ENCODE data around the gene ELP5.

The ELP5 gene

GRCh38 chr17:7258731-7259554, 6.9 kb downstream of the ELP5 start:
- DNase-seq = peak; percentile 65

GRCh38 chr17:7259555-7259889, 7.5 kb downstream of the ELP5 start:
- no peak for DNase-seq

GRCh38 chr17:7260151-7260550, 8.1 kb downstream of the ELP5 start:
- no peak for DNase-seq

GRCh38 chr17:7260651-7261378, 8.8 kb downstream of the ELP5 start:
- DNase-seq = peak; percentile 77

GRCh38 chr17:7261379-7262191, 9.6 kb downstream of the ELP5 start:
- DNase-seq = peak; percentile 36

- DNase-seq = no peak
These were observed 10.3 kb downstream of the ELP5 start, which contains the start of gene CLDN7 for GRCh38 chr17:7262192-7262934. Gene CLDN7 (minus strand): TSS chr17:7262478. CDS start chr17:7262043, 435 bp downstream.

GRCh38 chr17:7262935-7263800, 11.2 kb downstream of the ELP5 start:
- peak; percentile 51 for DNase-seq

- no peak for DNase-seq
These were observed 11.7 kb downstream of the ELP5 start for GRCh38 chr17:7263801-7264078.

GRCh38 chr17:7266784-7267183, 14.8 kb downstream of the ELP5 start:
- no peak for DNase-seq

- DNase-seq = no peak
These were observed 27.4 kb downstream of the ELP5 start for GRCh38 chr17:7279448-7279847.

- DNase-seq = peak; percentile 95
These were observed 28.6 kb downstream of the ELP5 start for GRCh38 chr17:7280519-7281073.

- DNase-seq = peak; percentile 97
These were observed 29.3 kb downstream of the ELP5 start, which contains the start of gene SLC2A4 for GRCh38 chr17:7281074-7281952. Gene SLC2A4 (plus strand): TSS chr17:7281718. CDS start chr17:7281935, 217 bp downstream.

- DNase-seq = peak; percentile 48
These were observed 30.1 kb downstream of the ELP5 start for GRCh38 chr17:7281953-7282751.

GRCh38 chr17:7282752-7283321, 30.8 kb downstream of the ELP5 start:
- DNase-seq = peak; percentile 82

- no peak for DNase-seq
These were observed 31.6 kb downstream of the ELP5 start for GRCh38 chr17:7283471-7284216.

GRCh38 chr17:7284911-7285310, 32.9 kb downstream of the ELP5 start:
- DNase-seq = no peak

GRCh38 chr17:7285679-7286078, 33.7 kb downstream of the ELP5 start:
- no peak for DNase-seq
